ENCODE data around the gene LRRC8B. TPM values are rescaled to one million over a fixed set of nuclear protein-coding genes. Genes with fewer than 3 reads are reported as not detected.

LRRC8B gene
- polyA plus RNA-seq, 1 donor (not counting 4 experiments of a cell fraction or from before 2014, with no cell fraction given): 1.5 TPM

DNA sequence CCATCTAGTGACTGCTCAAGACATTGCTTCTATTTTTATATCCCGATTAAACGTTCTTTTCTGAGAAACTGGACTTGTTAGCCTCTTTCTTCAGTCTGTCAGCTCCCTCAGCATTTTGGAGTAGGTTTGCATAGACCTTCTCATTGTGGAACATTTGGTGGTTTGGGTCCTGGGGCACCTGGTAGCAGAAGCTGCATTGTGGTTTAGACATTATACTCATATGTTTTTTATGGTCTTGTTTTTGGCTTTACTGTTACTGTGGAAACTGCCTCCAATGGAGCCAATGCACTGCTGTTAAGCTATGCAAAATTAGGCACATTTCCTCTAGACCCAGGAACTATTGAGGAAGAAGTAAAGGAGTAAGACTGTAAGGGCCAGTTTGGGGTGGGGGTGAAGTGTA lies 36.7 kb upstream of the LRRC8B start:
- no peak for DNase-seq (ENCODE audit: low read depth, low spot score)
- Histone ChIP-seq H3K79me2 (ENCODE audit: control insufficient read depth, insufficient read depth, low read length) (no peaks in the 10 kb centered on the region), H3K27me3 (ENCODE audit: control insufficient read depth, extremely low read depth, insufficient read depth, low read length) (no peaks in the 10 kb centered on the region), H3K9me1 (ENCODE audit: control insufficient read depth, extremely low read depth, insufficient read depth, low read length) (no peaks in the 10 kb centered on the region), H3K4me3 (ENCODE audit: control insufficient read depth in 2 of 3, extremely low read depth in 1 of 3, insufficient read depth in 2 of 3, low read depth in 1 of 3, low read length in 3 of 3) (no peak overlapping the region), H3K4me1 (ENCODE audit: control insufficient read depth, extremely low read depth, insufficient read depth, low read length) (peaks cover 7% of the 10 kb centered on the region), H3K9me3 (ENCODE audit: control insufficient read depth, low read depth, low read length) (no peaks in the 10 kb centered on the region), H2AFZ (ENCODE audit: control insufficient read depth, low read length) (no peak overlapping the region), H3K36me3 (ENCODE audit: control insufficient read depth in 2 of 2, extremely low read depth in 1 of 2, insufficient read depth in 2 of 2, low read length in 2 of 2) (no peaks in the 10 kb centered on the region), H4K20me1 (ENCODE audit: control insufficient read depth, extremely low read depth, insufficient read depth, low read length) (no peaks in the 10 kb centered on the region), H3K9ac (ENCODE audit: control insufficient read depth, extremely low read depth, insufficient read depth, low read length) (no peak overlapping the region), H3K27ac (ENCODE audit: control insufficient read depth, insufficient read depth, low read length) (no peak overlapping the region), H3K4me2 (ENCODE audit: control insufficient read depth, extremely low read depth, insufficient read depth, low read depth, low read length) (no peak overlapping the region)
- no peak for TF ChIP-seq EZH2 (IDR thresholded peaks at IDR 0.05; ENCODE audit: low read length)
- dilution Hi-C loops (cut with MboI; ENCODE audit: extremely low pct_ligation_motif_present, low sequenced_read_pairs): no loop called here
- FAIRE-seq: no peak

DNA sequence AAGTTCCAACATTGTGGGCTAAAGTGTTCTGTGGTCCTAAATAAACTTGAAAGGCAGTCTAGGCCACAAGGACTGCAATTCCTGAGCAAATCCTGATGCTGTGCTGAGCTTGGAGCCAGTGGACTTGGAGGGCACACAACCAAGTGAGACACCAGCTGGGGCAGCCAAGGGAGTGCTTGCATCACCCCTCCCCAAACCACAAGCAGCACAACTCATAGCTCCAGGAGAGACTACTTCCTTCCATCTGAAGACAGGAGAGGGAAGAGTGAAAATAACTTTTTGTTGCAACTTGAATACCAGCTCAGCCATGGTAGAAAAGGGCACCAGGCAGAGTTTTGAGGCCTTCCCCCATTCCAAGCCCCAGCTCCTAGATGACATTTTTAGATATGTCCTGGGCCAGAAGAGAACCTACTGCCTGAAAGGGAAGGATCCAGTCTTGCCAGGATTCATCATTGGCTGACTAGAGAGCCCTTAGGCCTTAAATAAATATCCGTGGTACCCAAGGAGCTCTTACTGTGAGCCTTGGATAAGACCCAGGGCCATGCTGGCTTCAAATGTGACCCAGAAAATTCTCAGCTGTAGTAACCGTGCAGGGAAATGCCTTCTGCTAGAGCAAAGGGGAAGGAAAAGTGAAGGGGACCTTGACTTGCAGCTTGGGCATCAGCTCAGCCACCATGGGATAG lies 35.4 kb upstream of the LRRC8B start:
- FAIRE-seq: no peak
- no peak for DNase-seq (ENCODE audit: low read depth, low spot score)

More for the DNA sequence above, 35.4 kb upstream of the LRRC8B start:
- Histone ChIP-seq H3K9me1 (ENCODE audit: control insufficient read depth, extremely low read depth, insufficient read depth, low read length) (no peaks in the 10 kb centered on the region), H3K27me3 (ENCODE audit: control insufficient read depth, extremely low read depth, insufficient read depth, low read length) (no peaks in the 10 kb centered on the region), H4K20me1 (ENCODE audit: control insufficient read depth, extremely low read depth, insufficient read depth, low read length) (no peaks in the 10 kb centered on the region), H3K9me3 (ENCODE audit: control insufficient read depth, low read depth, low read length) (no peaks in the 10 kb centered on the region), H3K9ac (ENCODE audit: control insufficient read depth, extremely low read depth, insufficient read depth, low read length) (no peak overlapping the region), H3K27ac (ENCODE audit: control insufficient read depth, insufficient read depth, low read length) (no peak overlapping the region), H3K36me3 (ENCODE audit: control insufficient read depth in 2 of 2, extremely low read depth in 1 of 2, insufficient read depth in 2 of 2, low read length in 2 of 2) (no peaks in the 10 kb centered on the region), H3K4me3 (ENCODE audit: control insufficient read depth in 2 of 3, extremely low read depth in 1 of 3, insufficient read depth in 2 of 3, low read depth in 1 of 3, low read length in 3 of 3) (no peak overlapping the region), H3K4me1 (ENCODE audit: control insufficient read depth, extremely low read depth, insufficient read depth, low read length) (peaks cover 7% of the 10 kb centered on the region), H3K4me2 (ENCODE audit: control insufficient read depth, extremely low read depth, insufficient read depth, low read depth, low read length) (no peak overlapping the region), H3K79me2 (ENCODE audit: control insufficient read depth, insufficient read depth, low read length) (no peaks in the 10 kb centered on the region), H2AFZ (ENCODE audit: control insufficient read depth, low read length) (no peak overlapping the region)
- dilution Hi-C loops (cut with MboI; ENCODE audit: extremely low pct_ligation_motif_present, low sequenced_read_pairs): no loop called here
- TF ChIP-seq, protein P1, sequence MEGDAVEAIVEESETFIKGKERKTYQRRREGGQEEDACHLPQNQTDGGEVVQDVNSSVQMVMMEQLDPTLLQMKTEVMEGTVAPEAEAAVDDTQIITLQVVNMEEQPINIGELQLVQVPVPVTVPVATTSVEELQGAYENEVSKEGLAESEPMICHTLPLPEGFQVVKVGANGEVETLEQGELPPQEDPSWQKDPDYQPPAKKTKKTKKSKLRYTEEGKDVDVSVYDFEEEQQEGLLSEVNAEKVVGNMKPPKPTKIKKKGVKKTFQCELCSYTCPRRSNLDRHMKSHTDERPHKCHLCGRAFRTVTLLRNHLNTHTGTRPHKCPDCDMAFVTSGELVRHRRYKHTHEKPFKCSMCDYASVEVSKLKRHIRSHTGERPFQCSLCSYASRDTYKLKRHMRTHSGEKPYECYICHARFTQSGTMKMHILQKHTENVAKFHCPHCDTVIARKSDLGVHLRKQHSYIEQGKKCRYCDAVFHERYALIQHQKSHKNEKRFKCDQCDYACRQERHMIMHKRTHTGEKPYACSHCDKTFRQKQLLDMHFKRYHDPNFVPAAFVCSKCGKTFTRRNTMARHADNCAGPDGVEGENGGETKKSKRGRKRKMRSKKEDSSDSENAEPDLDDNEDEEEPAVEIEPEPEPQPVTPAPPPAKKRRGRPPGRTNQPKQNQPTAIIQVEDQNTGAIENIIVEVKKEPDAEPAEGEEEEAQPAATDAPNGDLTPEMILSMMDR (optimal IDR thresholded peaks at IDR 0.05 in 1 of 3, IDR thresholded peaks at IDR 0.05 in 1 of 3, conservative IDR thresholded peaks at IDR 0.05 in 1 of 3; ENCODE audit: extremely low read depth in 1 of 3, insufficient read depth in 2 of 3, low read length in 3 of 3): no peak
- TF ChIP-seq EZH2 (IDR thresholded peaks at IDR 0.05; ENCODE audit: low read length): no peak
